Epithelial cell of esophagus (primary cell): Measurements from ENCODE around the gene TOX4.

Experiments used
- DNase-seq: peaks from one replicate; pipeline ENCODE4 v3.0.0; 2010; ENCODE audit warnings: low read depth
- H3K4me3 ChIP-seq: 2 replicates; pipeline ENCODE4 v1.5.1; 2011; ENCODE audit warnings: mild to moderate bottlenecking, low read length, control low read depth
- CTCF ChIP-seq: IDR thresholded peaks from 2 replicates; pipeline ENCODE4 v1.5.1; 2011; ENCODE audit warnings: low read depth, mild to moderate bottlenecking, low read length, control low read depth, inconsistent platforms; ENCODE audit not compliant: insufficient read depth; ENCODE audit errors: missing control alignments

Gene TOX4

GRCh38 chr14:21503376-21503775 is 26.4 kb downstream of the TOX4 start:
- no peak for DNase-seq
- no peak overlapping the region for H3K4me3 ChIP-seq
- no peak for TF ChIP-seq CTCF

GRCh38 chr14:21505012-21505553 is 28.1 kb downstream of the TOX4 start:
- H3K4me3 ChIP-seq: no peak overlapping the region
- TF ChIP-seq CTCF: no peak
- DNase-seq: no peak

GRCh38 chr14:21506557-21506956 is 29.6 kb downstream of the TOX4 start:
- H3K4me3 ChIP-seq: no peak overlapping the region
- TF ChIP-seq CTCF: no peak
- no peak for DNase-seq

GRCh38 chr14:21509432-21510143 is 32.6 kb downstream of the TOX4 start:
- peak overlapping the region; percentile 98 for H3K4me3 ChIP-seq
- DNase-seq: no peak
- no peak for TF ChIP-seq CTCF

GRCh38 chr14:21510735-21511657 is 34.0 kb downstream of the TOX4 start, which contains the start of gene METTL3:
Gene METTL3, minus strand, starts transcription at chr14:21511340. Its CDS starts 117 bp downstream, at chr14:21511223.
- H3K4me3 ChIP-seq: peak within 1 kb of the TSS; percentile 98
- DNase-seq: peak; percentile 99
- TF ChIP-seq CTCF: no peak

GRCh38 chr14:21514341-21514740 is 37.3 kb downstream of the TOX4 start:
- TF ChIP-seq CTCF: no peak
- no peak for DNase-seq
- no peak overlapping the region for H3K4me3 ChIP-seq
